Muscle of back (tissue), 13 donors: Measurements from ENCODE around the gene ADCYAP1. TPM values are rescaled to one million over a fixed set of nuclear protein-coding genes. Genes with fewer than 3 reads are reported as not detected.
A peak's percentile ranks its signal among the peaks of the same experiment; 100 is the strongest.
"Not testable (repeated sequence)": the region's sequence is repeated elsewhere in the genome, so short reads cannot be mapped to it uniquely, and the experiment has no call there.

ENCODE experiments used
- DNase-seq, 3 donors: peaks; one replicate each; pipeline versions ENCODE4 v3.0.0 to v3.0.0-alpha.2; 2013
- long read RNA-seq, 9 donors: transcript quantifications; one replicate each; lab custom pipeline, GENCODE V29; 2026
- polyA plus RNA-seq, 10 donors: library from polyadenylated mRNA; unstranded; fragments of 120-200 nt; gene quantifications; one replicate each; pipeline ENCODE4 v1.2.1, GENCODE V29; 2013; ENCODE audit not compliant: insufficient read length in 10 of 10

Gene ADCYAP1
- polyA plus RNA-seq = under 1 TPM; 0.22 to 0.88 (median 0.47) TPM
- long read RNA-seq, donor 1 = 0 reads
- long read RNA-seq, donor 2, partial matches to known transcripts = 0 of 1 reads
- long read RNA-seq, donor 2, other reads (novel, unspliced or antisense) = 0 of 1 reads
- long read RNA-seq, donor 3 = 0 reads
- long read RNA-seq, donor 4 = 0 reads
- long read RNA-seq, donor 5 = 0 reads
- long read RNA-seq, donor 6 = 0 reads
- long read RNA-seq, donor 7 = 0 reads
- long read RNA-seq, donor 8 = 0 reads
- long read RNA-seq, donor 9 = 0 reads

- DNase-seq = peak in 1 of 3 donors; percentile 35
These were observed at the start of gene ADCYAP1 for GRCh38 chr18:904218-905090. Gene ADCYAP1 (plus strand): TSS chr18:904871. CDS start chr18:905387, 516 bp downstream.

DNA sequence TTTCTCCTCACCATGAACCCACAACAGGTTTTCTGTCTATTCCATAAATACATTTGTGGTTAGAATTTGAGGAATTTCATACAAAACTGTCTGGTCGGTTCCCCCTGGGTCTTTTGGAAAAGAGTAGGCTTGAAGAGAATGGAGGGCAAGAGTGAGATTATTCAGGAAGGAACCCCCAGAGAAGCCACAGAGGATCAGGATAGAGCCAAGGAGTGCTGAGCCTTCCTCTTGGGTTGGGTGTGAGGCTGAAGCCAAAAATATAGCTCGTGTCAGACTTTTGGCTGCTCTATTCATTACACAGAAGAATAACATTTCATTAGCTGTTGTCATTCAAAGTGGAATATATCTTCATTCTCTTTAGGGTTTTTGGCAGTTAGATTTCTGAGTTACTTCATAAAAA lies 46.7 kb upstream of the ADCYAP1 start:
- DNase-seq = peak in 2 of 3 donors; percentile 20 to 52

DNA sequence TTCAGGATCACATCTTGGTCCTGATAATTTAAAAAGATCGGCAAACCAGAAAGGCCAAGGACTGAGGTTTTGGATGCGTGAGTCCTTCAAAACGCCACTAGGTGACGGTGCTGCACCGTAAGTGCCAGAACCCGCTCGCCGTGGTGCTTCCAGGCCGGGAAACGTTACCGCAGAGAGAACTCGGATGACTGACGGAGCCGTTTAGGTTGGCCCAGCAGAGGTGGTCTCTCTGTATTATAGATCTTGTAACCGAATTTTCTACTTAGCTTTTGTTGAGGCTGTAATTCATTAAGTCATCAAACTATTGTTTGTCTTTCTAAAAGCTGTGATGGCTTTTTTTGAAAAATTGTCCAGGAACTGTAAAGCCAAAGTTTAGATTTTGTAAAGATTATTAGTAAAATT lies 39.8 kb upstream of the ADCYAP1 start:
- peak; percentile 49 to 80 (median 73) for DNase-seq

- DNase-seq = no peak
These were observed 37.4 kb upstream of the ADCYAP1 start for GRCh38 chr18:867257-867656.

DNA sequence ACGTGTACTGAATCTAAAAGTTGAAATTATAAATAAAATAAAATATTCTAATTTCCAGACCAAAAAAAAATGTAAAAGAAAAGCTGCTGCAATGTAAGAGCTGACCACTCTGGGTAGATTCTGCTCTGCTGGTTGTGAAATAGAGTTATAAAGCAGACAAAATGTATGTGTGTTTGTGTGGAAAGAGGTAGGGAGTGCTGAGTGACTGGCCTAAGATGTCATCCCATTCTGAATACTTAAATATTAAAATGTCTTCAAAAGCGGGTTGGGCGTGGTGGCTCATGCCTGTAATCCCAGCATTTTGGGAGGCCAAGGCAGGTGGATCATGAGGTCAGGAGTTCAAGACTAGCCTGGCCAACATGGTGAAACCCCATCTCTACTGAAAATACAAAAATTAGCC lies 31.2 kb upstream of the ADCYAP1 start:
- DNase-seq = not testable (repeated sequence)

- DNase-seq = no peak
These were observed 28.8 kb upstream of the ADCYAP1 start for GRCh38 chr18:875912-876311.

- DNase-seq = no peak
These were observed 27.4 kb upstream of the ADCYAP1 start for GRCh38 chr18:877238-877637.

GRCh38 chr18:886076-886475 lies 18.6 kb upstream of the ADCYAP1 start:
- DNase-seq = no peak

DNA sequence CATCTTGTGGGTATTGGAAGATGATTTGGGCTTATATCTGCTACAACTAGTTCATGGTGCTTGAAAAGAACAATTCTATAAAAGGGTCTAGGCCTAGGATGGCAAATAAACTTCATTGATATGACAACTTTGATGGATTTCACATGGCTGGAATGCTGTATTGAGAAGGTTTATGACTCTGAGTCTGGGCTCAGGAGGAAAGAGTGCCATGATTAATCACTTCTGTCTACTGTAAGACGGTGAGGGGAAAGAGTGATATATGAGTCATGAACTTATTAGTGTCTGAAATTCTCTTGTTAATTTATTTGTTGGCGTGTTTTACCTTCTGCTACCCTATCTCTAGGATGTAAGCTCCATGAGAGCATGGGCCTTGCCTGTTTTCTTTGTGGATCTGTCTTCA lies 17.0 kb upstream of the ADCYAP1 start:
- no peak for DNase-seq

DNA sequence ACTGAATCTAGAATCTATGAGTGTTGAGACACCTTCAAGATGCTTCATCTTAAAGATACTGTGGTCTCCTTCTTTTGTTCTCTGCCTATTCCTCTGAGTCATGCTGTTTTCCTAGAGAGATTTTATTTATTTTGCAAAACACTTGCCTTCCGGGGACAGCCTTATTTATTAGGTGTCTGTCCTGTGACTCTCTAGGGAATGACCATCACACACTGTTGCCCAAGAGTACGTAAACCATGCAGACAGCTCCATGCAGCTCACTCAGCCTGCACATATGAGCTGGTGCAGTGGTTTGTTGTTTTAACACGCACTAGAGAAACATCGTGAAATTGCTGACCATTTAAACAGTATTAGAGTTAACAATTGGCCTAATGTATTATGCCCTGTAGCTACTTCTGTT lies 12.4 kb upstream of the ADCYAP1 start:
- no peak for DNase-seq

GRCh38 chr18:896315-896714 lies 8.4 kb upstream of the ADCYAP1 start:
- no peak for DNase-seq

GRCh38 chr18:901761-902160 lies 2.9 kb upstream of the ADCYAP1 start:
- no peak for DNase-seq

GRCh38 chr18:902229-902628 lies 2.4 kb upstream of the ADCYAP1 start:
- DNase-seq = peak in 1 of 3 donors; percentile 30

GRCh38 chr18:903701-904100 lies 970 bp upstream of the ADCYAP1 start:
- DNase-seq = peak; percentile 37 to 83 (median 73)

DNA sequence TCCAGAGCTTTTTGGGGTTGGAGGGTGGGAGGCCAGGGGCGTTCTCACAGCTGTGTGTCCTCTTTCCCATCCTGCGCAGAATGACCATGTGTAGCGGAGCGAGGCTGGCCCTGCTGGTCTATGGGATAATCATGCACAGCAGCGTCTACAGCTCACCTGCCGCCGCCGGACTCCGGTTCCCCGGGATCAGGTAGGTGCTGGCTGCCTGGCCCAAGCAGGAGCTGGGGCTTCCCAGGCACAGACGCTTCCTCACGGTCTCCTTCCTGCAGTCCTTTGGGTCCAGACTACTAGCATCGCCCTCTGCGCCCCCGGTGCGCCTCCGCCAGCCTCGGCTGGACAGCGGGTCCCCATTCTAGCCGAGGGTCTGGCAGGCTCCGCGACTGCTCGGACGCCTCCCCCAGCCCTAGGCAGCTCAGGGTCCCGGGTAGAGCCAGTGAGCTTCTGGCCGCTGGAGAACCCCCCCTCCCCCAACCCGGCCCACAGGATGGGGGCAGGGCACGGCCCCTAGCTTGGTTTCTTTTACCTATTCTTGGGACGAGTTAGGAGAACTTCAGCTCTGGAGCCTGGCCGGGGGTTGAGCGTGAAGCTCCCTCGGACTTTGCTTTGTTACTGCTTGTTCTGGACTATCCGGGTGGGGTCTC lies 756 bp downstream of the ADCYAP1 start:
- DNase-seq = peak in 1 of 3 donors; percentile 12

DNA sequence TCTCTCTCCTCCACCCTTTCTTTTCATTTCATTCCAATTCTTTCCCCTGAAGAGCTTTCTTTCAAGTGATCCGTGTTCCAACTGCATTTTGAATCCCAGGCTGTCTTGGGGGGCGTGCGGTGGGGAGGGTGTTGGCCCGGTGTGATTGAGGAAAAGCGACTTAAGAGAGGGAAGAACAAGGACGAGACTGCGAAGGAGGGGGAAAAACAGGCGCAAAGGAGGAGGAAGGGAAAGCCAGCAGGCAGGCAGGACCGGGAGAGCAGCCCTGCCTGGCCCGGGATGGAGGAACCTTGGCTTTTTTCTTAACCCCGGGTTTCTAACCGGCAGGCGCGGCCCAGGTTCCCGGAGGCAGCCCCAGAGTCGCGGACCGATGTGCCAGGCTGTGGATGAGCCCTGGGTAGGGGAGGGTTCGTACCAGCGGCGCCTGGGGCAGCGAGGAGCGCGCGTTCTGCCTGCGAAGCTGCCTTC lies 1.3 kb downstream of the ADCYAP1 start:
- DNase-seq = peak in 1 of 3 donors; percentile 15

GRCh38 chr18:906416-907114 lies 1.9 kb downstream of the ADCYAP1 start:
- DNase-seq = peak in 1 of 3 donors; percentile 39

DNA sequence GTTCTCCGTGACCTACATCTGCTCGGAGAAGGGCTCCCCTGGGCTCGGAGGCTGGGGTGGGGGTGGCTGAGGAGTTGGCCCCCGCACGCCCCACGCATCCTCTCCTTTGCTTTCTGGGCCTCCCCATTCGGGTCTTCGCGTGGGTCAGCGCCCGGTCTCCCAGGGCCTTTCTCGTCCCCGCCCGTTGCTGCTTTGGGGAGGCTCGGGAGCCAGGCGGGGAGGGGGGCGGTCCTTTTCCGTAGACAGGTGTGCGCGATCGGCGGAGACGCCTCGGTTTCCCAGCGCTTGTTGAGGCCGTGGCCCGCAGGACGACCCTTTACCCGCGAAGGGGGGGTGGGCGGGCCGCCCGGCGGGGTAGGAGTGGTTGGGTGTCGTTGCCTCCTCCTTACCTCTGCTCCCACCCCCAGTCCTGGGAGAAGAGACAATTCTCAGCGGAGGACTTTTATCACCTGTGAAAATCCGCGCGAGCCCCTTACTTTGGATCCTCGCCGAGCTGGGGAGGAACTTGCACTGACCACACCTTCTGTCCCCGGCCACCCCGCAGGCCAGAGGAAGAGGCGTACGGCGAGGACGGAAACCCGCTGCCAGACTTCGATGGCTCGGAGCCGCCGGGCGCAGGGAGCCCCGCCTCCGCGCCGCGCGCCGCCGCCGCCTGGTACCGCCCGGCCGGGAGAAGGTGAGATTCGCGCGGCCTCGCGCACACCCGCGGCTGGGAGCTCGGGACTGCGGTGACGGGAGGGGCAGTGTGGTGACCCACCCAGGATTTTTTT lies 2.6 kb downstream of the ADCYAP1 start:
- peak in 1 of 3 donors; percentile 17 for DNase-seq

GRCh38 chr18:907885-908757 lies 3.5 kb downstream of the ADCYAP1 start:
- peak in 1 of 3 donors; percentile 14 for DNase-seq
